Measurements from ENCODE around the gene NOX5. TPM values are rescaled to one million over a fixed set of nuclear protein-coding genes. Genes with fewer than 3 reads are reported as not detected.

The NOX5 gene
- total and polyA plus RNA-seq, 2 of the 13 experiments (the other 11 are each of a cell fraction or from before 2014, with no cell fraction given): not detected

GRCh38 chr15:69058830-69059556 is 44.5 kb downstream of the NOX5 start (continued):
- TF ChIP-seq SCMH1 (CRISPR knock-in tag; IDR thresholded peaks at IDR 0.05; ENCODE audit: borderline replicate concordance) (no peak), PRMT3 (CRISPR knock-in tag; IDR thresholded peaks at IDR 0.05; ENCODE audit: borderline replicate concordance, low read depth) (no peak), SALL2 (CRISPR knock-in tag; IDR thresholded peaks at IDR 0.05) (peak; percentile 40; the same call in 1 of the 2 replicates), ZZZ3 (CRISPR knock-in tag; IDR thresholded peaks at IDR 0.05; ENCODE audit: borderline replicate concordance) (no peak), ZNF44 (CRISPR knock-in tag; IDR thresholded peaks at IDR 0.05) (no peak), ZSCAN5A (CRISPR knock-in tag; IDR thresholded peaks at IDR 0.05; ENCODE audit: borderline replicate concordance) (no peak), DRAP1 (CRISPR knock-in tag; IDR thresholded peaks at IDR 0.05) (no peak), ZNF331 (CRISPR knock-in tag; IDR thresholded peaks at IDR 0.05) (no peak; the same call in 1 of the 2 replicates), MED8 (CRISPR knock-in tag; IDR thresholded peaks at IDR 0.05; ENCODE audit: insufficient replicate concordance) (no peak), ELF3 (CRISPR knock-in tag; IDR thresholded peaks at IDR 0.05) (0 out of 2 replicates have a peak, but pooled peaks have one; percentile 46), TARDBP (CRISPR knock-in tag; IDR thresholded peaks at IDR 0.05) (no peak), GABPB1 (CRISPR knock-in tag; IDR thresholded peaks at IDR 0.05) (no peak; the same call in 1 of the 2 replicates), PTBP1 (IDR thresholded peaks at IDR 0.05; ENCODE audit: low read depth, low read length, poor library complexity, severe bottlenecking) (no peak), ZNF501 (CRISPR knock-in tag; IDR thresholded peaks at IDR 0.05) (peak; percentile 69; the same call in 1 of the 2 replicates), AHR (CRISPR knock-in tag; IDR thresholded peaks at IDR 0.05) (no peak), STAG1 (CRISPR knock-in tag; IDR thresholded peaks at IDR 0.05) (peak; percentile 98), ZSCAN25 (CRISPR knock-in tag; IDR thresholded peaks at IDR 0.05) (no peak), ZNF563 (CRISPR knock-in tag; IDR thresholded peaks at IDR 0.05) (0 out of 2 replicates have a peak, but pooled peaks have one; percentile 32), ZNF607 (CRISPR knock-in tag; IDR thresholded peaks at IDR 0.05; ENCODE audit: borderline replicate concordance) (no peak), ZNF124 (CRISPR knock-in tag; IDR thresholded peaks at IDR 0.05) (no peak), ZNF687 (CRISPR knock-in tag; IDR thresholded peaks at IDR 0.05) (no peak), PCBP1 (IDR thresholded peaks at IDR 0.05; ENCODE audit: borderline replicate concordance, low read depth, low read length) (no peak)
- TF ChIP-seq, protein P1, sequence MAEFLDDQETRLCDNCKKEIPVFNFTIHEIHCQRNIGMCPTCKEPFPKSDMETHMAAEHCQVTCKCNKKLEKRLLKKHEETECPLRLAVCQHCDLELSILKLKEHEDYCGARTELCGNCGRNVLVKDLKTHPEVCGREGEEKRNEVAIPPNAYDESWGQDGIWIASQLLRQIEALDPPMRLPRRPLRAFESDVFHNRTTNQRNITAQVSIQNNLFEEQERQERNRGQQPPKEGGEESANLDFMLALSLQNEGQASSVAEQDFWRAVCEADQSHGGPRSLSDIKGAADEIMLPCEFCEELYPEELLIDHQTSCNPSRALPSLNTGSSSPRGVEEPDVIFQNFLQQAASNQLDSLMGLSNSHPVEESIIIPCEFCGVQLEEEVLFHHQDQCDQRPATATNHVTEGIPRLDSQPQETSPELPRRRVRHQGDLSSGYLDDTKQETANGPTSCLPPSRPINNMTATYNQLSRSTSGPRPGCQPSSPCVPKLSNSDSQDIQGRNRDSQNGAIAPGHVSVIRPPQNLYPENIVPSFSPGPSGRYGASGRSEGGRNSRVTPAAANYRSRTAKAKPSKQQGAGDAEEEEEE (CRISPR knock-in tag; IDR thresholded peaks at IDR 0.05; ENCODE audit: borderline replicate concordance): no peak
